ENCODE measurements around the gene KIF20B. TPM values are rescaled to one million over a fixed set of nuclear protein-coding genes. Genes with fewer than 3 reads are reported as not detected.

Gene KIF20B
- total and polyA plus RNA-seq, 2 donors from 2014 or later = 0.67 to 7.3 TPM

DNA sequence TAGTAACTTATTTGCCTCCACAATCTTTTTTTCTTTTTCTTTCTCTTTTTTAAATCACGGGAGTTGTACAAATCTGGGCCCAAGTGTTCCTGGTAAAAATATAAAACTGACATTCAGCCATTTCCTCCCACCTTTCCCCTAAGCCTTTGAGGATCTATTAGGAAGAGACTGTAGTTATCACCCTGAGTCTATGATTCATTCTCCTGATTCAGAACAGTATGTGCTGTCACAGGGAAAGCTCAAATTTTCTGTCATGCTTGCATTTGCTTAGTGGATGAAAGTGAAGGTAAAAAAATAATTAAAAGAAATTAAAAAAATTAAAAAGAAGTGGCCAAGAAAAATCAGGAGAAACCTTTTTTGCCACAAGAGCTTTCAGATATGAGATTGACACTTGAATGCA is 71.7 kb downstream of the KIF20B start:
- Histone ChIP-seq H3K4me1 (ENCODE audit: control insufficient read depth in 2 of 3, insufficient read depth in 2 of 3, low read depth in 1 of 3, low read length in 3 of 3) (no peaks in the 10 kb centered on the region), H3K9me3 (ENCODE audit: control insufficient read depth in 2 of 3, insufficient read depth in 1 of 3, low read length in 3 of 3) (no peaks in the 10 kb centered on the region), H3K9ac (ENCODE audit: low read length in 3 of 3) (no peak overlapping the region), H3K27ac (ENCODE audit: low read depth in 2 of 2, low read length in 2 of 2) (no peak overlapping the region), H3K4me3 (ENCODE audit: low read length in 3 of 3) (no peak overlapping the region), H3K36me3 (ENCODE audit: control insufficient read depth in 2 of 3, insufficient read depth in 3 of 3, low read length in 3 of 3) (no peaks in the 10 kb centered on the region), H3K27me3 (ENCODE audit: control insufficient read depth, insufficient read depth, low read length) (no peaks in the 10 kb centered on the region)
- no peak for FAIRE-seq
- intact Hi-C loops (cut with DNase I) = no loop called here
- DNase-seq = no peak
- TF ChIP-seq, protein P1, sequence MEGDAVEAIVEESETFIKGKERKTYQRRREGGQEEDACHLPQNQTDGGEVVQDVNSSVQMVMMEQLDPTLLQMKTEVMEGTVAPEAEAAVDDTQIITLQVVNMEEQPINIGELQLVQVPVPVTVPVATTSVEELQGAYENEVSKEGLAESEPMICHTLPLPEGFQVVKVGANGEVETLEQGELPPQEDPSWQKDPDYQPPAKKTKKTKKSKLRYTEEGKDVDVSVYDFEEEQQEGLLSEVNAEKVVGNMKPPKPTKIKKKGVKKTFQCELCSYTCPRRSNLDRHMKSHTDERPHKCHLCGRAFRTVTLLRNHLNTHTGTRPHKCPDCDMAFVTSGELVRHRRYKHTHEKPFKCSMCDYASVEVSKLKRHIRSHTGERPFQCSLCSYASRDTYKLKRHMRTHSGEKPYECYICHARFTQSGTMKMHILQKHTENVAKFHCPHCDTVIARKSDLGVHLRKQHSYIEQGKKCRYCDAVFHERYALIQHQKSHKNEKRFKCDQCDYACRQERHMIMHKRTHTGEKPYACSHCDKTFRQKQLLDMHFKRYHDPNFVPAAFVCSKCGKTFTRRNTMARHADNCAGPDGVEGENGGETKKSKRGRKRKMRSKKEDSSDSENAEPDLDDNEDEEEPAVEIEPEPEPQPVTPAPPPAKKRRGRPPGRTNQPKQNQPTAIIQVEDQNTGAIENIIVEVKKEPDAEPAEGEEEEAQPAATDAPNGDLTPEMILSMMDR (IDR thresholded peaks at IDR 0.05; ENCODE audit: borderline replicate concordance, extremely low read depth, insufficient read depth) = no peak

- H3K4me3 ChIP-seq (ENCODE audit: low read length in 3 of 3) = no peak overlapping the region
- H3K9me3 ChIP-seq (ENCODE audit: control insufficient read depth in 2 of 3, insufficient read depth in 1 of 3, low read length in 3 of 3) = no peaks in the 10 kb centered on the region
- DNase-seq = no peak
- no peak overlapping the region for H3K9ac ChIP-seq (ENCODE audit: low read length in 3 of 3)
- intact Hi-C loops (cut with DNase I) = no loop called here
- no peak overlapping the region for H3K27ac ChIP-seq (ENCODE audit: low read depth in 2 of 2, low read length in 2 of 2)
- H3K27me3 ChIP-seq (ENCODE audit: control insufficient read depth, insufficient read depth, low read length) = no peaks in the 10 kb centered on the region
- no peaks in the 10 kb centered on the region for H3K36me3 ChIP-seq (ENCODE audit: control insufficient read depth in 2 of 3, insufficient read depth in 3 of 3, low read length in 3 of 3)
- H3K4me1 ChIP-seq (ENCODE audit: control insufficient read depth in 2 of 3, insufficient read depth in 2 of 3, low read depth in 1 of 3, low read length in 3 of 3) = no peaks in the 10 kb centered on the region
- FAIRE-seq = no peak
- TF ChIP-seq, protein P1 (IDR thresholded peaks at IDR 0.05; ENCODE audit: borderline replicate concordance, extremely low read depth, insufficient read depth) = no peak
Measured at GRCh38 chr10:89776665-89777064, 75.3 kb downstream of the KIF20B start.

DNA sequence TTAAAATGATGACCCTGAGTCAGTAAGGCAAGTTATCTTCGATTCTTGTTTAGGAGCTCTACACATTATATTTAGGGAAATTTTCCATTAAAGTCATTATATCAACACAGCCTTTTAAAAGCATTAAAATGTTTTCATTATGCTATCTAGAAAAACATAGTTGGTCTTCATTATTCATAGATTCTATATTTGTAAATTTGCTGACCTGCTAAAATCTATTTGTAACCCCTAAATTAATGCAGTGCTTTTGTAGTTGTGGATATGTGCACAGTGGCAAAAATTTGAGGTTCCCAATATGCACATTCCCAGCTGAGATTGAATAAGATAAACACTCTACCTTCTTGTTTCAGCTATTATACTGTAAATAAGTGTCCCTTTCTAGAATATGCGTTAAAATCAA is 81.1 kb downstream of the KIF20B start:
- no peaks in the 10 kb centered on the region for H3K27me3 ChIP-seq (ENCODE audit: control insufficient read depth, insufficient read depth, low read length)
- H3K4me3 ChIP-seq (ENCODE audit: low read length in 3 of 3) = no peak overlapping the region
- DNase-seq = no peak
- no peaks in the 10 kb centered on the region for H3K9me3 ChIP-seq (ENCODE audit: control insufficient read depth in 2 of 3, insufficient read depth in 1 of 3, low read length in 3 of 3)
- no peak for FAIRE-seq
- no peak overlapping the region for H3K9ac ChIP-seq (ENCODE audit: low read length in 3 of 3)
- TF ChIP-seq, protein P1 (IDR thresholded peaks at IDR 0.05; ENCODE audit: borderline replicate concordance, extremely low read depth, insufficient read depth) = no peak
- H3K27ac ChIP-seq (ENCODE audit: low read depth in 2 of 2, low read length in 2 of 2) = no peak overlapping the region
- no peaks in the 10 kb centered on the region for H3K4me1 ChIP-seq (ENCODE audit: control insufficient read depth in 2 of 3, insufficient read depth in 2 of 3, low read depth in 1 of 3, low read length in 3 of 3)
- intact Hi-C loops (cut with DNase I) = no loop called here
- no peaks in the 10 kb centered on the region for H3K36me3 ChIP-seq (ENCODE audit: control insufficient read depth in 2 of 3, insufficient read depth in 3 of 3, low read length in 3 of 3)

DNA sequence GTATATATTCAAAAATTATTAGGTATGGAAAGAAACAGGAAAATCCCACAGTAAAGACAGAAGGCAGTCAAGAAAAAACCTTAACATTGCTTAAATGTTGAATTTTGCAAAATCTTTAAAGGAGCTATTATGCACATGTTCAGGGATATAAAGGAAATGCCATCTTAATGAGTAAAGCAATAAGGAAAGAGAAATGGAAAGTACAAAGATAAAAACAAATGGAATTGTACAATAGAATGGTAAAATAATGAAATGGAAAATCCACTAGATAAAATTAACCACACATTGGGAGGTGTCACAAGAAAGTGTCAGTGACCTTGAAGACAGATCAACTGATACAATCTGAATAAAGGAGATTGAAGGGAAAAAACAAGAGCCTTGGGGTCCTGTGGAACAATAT is 82.0 kb downstream of the KIF20B start:
- Histone ChIP-seq H3K27ac (ENCODE audit: low read depth in 2 of 2, low read length in 2 of 2) (no peak overlapping the region), H3K36me3 (ENCODE audit: control insufficient read depth in 2 of 3, insufficient read depth in 3 of 3, low read length in 3 of 3) (no peaks in the 10 kb centered on the region), H3K4me1 (ENCODE audit: control insufficient read depth in 2 of 3, insufficient read depth in 2 of 3, low read depth in 1 of 3, low read length in 3 of 3) (no peaks in the 10 kb centered on the region), H3K9ac (ENCODE audit: low read length in 3 of 3) (no peak overlapping the region), H3K9me3 (ENCODE audit: control insufficient read depth in 2 of 3, insufficient read depth in 1 of 3, low read length in 3 of 3) (no peaks in the 10 kb centered on the region), H3K27me3 (ENCODE audit: control insufficient read depth, insufficient read depth, low read length) (no peaks in the 10 kb centered on the region), H3K4me3 (ENCODE audit: low read length in 3 of 3) (no peak overlapping the region)
- intact Hi-C loops (cut with DNase I) = no loop called here
- DNase-seq = no peak
- TF ChIP-seq, protein P1 (IDR thresholded peaks at IDR 0.05; ENCODE audit: borderline replicate concordance, extremely low read depth, insufficient read depth) = no peak
- FAIRE-seq = no peak
